IPS-15b (cell line): ENCODE data around the gene HCFC1.

Source experiments
- H3K27me3 ChIP-seq: one replicate; pipeline ENCODE4 v1.6.1; 2013; ENCODE audit warnings: low read length; ENCODE audit not compliant: control insufficient read depth, insufficient read depth
- H3K36me3 ChIP-seq: one replicate; pipeline ENCODE4 v1.6.1; 2013; ENCODE audit warnings: low read length; ENCODE audit not compliant: control insufficient read depth, insufficient read depth
- H3K4me1 ChIP-seq: one replicate; pipeline ENCODE4 v1.6.1; 2013; ENCODE audit warnings: mild to moderate bottlenecking, low read length; ENCODE audit not compliant: control insufficient read depth, insufficient read depth
- H3K4me3 ChIP-seq: one replicate; pipeline ENCODE4 v1.5.1; 2013; ENCODE audit warnings: low read depth, low read length
- H3K9ac ChIP-seq: one replicate; pipeline ENCODE4 v1.6.1; 2013; ENCODE audit warnings: low read depth, mild to moderate bottlenecking, low read length
- H3K9me3 ChIP-seq: one replicate; pipeline ENCODE4 v1.6.1; 2013; ENCODE audit warnings: mild to moderate bottlenecking, low read length; ENCODE audit not compliant: control insufficient read depth, insufficient read depth

Gene HCFC1

DNA sequence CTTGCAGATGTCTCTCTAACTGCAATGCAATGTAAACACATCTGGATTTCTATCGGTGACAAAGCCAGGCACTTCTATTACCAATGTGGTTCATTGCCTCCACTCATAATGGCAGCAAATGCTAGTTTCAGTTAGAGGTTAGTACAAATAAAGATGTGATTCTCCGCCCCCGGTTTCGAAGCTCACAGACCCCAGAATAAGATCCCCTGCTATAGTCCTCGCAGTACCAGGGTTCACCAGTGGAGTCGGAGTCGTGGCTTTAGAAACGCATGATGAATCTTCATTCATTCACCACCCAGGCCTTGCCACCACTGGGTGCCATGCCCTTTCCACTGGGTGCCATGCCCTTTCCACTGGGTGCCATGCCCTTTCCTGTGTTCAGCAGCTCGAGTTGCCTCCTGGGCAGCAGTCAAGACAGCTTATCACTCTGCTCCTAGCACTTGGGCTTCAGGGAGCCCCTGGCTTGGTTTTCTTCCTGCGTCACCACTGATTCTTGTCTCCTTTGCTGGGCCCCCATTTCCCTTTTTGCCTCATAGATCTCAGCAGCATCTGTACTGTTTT is 33.3 kb downstream of the HCFC1 start:
- H3K4me3 ChIP-seq, result no peak overlapping the region
- H3K4me1 ChIP-seq, result no peaks in the 10 kb centered on the region
- H3K27me3 ChIP-seq, result no peaks in the 10 kb centered on the region
- H3K36me3 ChIP-seq, result no peaks in the 10 kb centered on the region
- no peaks in the 10 kb centered on the region for H3K9me3 ChIP-seq
- H3K9ac ChIP-seq, result no peak overlapping the region

DNA sequence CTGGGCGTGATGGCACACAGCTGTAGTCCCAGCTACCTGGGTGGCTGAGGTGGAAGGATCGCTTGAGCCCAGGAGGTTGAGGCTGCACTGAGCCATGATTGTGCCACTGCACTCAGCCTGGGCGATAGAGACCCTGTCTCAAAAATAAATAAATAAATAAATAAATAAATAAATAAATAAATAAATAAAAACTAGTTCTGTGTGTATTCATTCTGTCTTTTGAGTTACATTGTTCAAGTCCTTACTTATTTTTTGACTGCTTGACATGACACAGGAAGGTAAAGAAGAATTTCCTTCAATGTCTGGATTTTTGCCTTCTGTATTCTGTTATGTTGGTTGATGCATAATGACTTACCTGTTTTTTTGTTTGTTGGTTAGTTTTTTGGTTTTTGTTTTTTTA is 34.6 kb downstream of the HCFC1 start:
- no peak overlapping the region for H3K4me3 ChIP-seq
- H3K9ac ChIP-seq, result no peak overlapping the region
- H3K27me3 ChIP-seq, result no peaks in the 10 kb centered on the region
- H3K4me1 ChIP-seq, result no peaks in the 10 kb centered on the region
- H3K36me3 ChIP-seq, result peaks cover 4% of the 10 kb centered on the region
- H3K9me3 ChIP-seq, result no peaks in the 10 kb centered on the region

DNA sequence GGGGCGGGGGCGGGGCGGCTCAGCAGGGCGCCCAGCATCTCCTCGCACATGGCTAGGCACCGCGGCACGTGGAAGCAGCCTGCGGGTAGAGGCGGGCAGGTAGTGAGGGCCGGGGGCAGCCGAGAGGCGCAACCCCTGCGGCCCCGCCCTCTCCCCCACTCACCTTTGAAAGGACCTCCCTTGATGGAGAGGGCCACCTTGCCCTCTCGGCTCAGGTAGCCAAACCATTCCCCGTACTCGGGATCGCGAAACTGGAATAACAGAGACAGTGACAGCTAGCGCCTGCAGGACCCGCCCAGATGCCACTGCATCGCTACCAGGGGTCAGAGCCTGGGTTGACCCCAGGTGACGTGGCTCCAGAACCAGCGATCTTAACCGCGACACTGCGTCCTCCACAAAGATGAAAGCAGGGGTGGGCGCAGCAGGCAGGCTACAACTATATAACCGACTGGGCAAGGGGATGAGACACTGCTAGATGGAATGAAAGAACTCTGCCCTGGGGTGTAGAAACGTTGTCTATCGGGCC is 36.2 kb downstream of the HCFC1 start:
- Histone ChIP-seq H3K9me3 (no peaks in the 10 kb centered on the region), H3K4me3 (peak overlapping the region; percentile 46), H3K9ac (no peak overlapping the region), H3K36me3 (peaks cover 16% of the 10 kb centered on the region), H3K4me1 (no peaks in the 10 kb centered on the region), H3K27me3 (no peaks in the 10 kb centered on the region)

DNA sequence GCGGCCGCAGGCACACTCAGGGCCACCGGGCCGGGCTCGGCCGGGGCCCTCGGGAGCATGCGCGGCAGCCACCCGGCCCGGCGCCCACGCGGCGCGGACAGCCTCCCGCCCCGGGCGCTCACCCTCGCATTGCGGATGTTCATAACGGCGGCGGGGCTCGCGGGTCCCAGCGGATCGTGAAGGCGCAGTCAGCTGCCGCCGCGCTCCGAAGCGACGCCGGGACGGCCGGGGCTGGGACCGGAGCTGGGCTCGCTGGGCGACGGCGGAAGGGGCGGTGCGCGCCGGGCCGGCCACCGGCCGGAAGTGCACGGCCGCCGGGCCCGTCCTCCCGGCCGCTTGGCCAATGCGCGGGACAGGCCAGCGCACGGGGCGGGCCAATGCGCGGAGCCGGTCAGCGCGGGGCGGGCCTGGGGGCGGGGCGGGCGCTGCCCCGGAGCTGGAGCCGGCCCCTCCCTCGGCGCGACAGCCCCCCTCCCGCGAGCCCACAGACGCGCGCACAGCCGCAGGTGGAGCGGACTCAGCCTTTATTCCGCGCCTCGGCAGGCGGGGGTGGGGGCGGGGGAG is 36.8 kb downstream of the HCFC1 start, which contains the start of gene NAA10:
Gene NAA10 (minus strand): TSS at position 276 of the 564 bp plus-strand sequence. CDS start 133 bp downstream, at position 143.
- Histone ChIP-seq H3K27me3 (no peaks in the 10 kb centered on the region), H3K36me3 (peaks cover 21% of the 10 kb centered on the region), H3K9ac (peak within 1 kb of the TSS; percentile 47), H3K9me3 (no peaks in the 10 kb centered on the region), H3K4me1 (no peaks in the 10 kb centered on the region), H3K4me3 (peak within 1 kb of the TSS; percentile 64)

- H3K4me1 ChIP-seq, result no peaks in the 10 kb centered on the region
- H3K4me3 ChIP-seq, result peak overlapping the region; percentile 64
- no peaks in the 10 kb centered on the region for H3K27me3 ChIP-seq
- H3K36me3 ChIP-seq, result peaks cover 24% of the 10 kb centered on the region
- H3K9me3 ChIP-seq, result no peaks in the 10 kb centered on the region
- H3K9ac ChIP-seq, result peak overlapping the region; percentile 47
Observed at GRCh38 chrX:153934148-153934761, 37.4 kb downstream of the HCFC1 start.

DNA sequence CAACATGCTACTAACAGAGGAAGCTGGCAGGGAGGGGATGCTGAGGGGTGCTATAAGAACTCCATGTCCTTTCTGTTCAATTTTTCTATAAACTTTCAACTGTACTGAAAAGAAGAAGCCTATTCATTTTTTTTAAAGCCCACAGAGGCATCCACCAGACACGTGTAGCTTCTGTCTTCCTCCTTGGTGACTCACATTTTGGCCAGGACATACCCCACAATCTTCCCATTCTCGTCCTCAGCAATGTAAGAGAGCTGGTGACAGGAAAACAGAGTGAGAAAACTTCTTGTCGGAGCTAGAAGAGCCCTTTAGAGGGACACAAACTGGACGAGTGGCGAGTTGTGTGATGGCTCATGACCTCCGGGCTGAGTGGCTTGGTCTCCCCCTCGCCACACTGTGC is 37.9 kb downstream of the HCFC1 start:
- H3K27me3 ChIP-seq, result no peaks in the 10 kb centered on the region
- H3K4me1 ChIP-seq, result no peaks in the 10 kb centered on the region
- no peak overlapping the region for H3K9ac ChIP-seq
- no peaks in the 10 kb centered on the region for H3K9me3 ChIP-seq
- peak overlapping the region; percentile 64 for H3K4me3 ChIP-seq
- H3K36me3 ChIP-seq, result peaks cover 24% of the 10 kb centered on the region

DNA sequence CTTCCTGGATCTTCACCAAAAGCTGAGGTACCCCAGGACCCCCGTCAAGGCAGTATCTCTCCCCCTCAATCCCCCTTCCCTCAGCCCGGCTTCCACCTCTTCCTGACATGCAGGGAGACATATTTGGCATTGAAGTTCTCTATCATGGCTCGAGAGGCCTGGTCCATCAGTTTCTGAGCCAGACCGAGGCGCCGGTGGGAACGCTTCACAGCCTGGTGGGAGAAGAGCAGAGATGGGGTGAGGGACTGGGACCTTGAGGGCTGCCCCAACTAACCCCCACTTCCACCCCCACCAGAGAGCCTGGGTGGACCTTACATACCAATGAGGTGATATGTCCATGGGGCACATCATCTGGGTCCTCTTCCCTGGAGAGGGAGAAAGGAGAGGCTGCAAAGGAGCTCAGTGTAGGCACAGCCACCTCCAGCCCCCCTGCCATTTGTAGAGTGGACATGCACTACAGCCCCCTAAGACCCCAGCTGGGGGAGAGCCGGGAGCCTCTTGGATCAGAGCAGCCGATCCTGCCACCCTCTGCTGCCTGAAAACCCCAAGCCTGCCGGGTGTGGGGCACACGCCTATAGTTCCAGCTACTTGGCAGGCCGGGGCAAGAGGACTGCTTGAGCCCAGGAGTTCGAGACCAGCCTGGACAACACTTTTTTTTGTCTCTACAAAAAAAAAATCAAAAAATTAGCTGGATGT is 39.2 kb downstream of the HCFC1 start:
- peaks cover 24% of the 10 kb centered on the region for H3K36me3 ChIP-seq
- no peak overlapping the region for H3K4me3 ChIP-seq
- no peaks in the 10 kb centered on the region for H3K27me3 ChIP-seq
- no peaks in the 10 kb centered on the region for H3K4me1 ChIP-seq
- H3K9ac ChIP-seq, result no peak overlapping the region
- H3K9me3 ChIP-seq, result no peaks in the 10 kb centered on the region

DNA sequence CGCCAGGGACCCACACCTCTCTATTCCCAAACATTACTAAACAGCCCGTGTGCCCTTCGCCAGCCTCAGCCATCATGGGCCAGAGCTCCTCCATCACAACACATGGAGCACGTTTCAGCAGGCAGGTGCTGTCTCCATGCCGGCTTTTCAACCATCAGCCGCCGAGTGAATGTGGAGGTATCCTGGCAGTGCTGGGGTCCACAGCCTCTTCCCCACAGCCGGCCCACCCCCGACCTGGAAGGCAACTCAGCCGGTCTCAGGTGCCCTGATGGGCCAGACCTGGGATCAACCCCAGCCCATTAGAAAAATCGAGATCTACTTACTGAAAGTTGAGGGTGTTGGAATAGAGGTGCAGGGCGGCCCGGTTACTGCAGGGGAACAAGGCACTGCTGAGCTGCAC is 39.9 kb downstream of the HCFC1 start:
- no peaks in the 10 kb centered on the region for H3K27me3 ChIP-seq
- no peak overlapping the region for H3K9ac ChIP-seq
- peaks cover 24% of the 10 kb centered on the region for H3K36me3 ChIP-seq
- no peaks in the 10 kb centered on the region for H3K4me1 ChIP-seq
- no peaks in the 10 kb centered on the region for H3K9me3 ChIP-seq
- no peak overlapping the region for H3K4me3 ChIP-seq

DNA sequence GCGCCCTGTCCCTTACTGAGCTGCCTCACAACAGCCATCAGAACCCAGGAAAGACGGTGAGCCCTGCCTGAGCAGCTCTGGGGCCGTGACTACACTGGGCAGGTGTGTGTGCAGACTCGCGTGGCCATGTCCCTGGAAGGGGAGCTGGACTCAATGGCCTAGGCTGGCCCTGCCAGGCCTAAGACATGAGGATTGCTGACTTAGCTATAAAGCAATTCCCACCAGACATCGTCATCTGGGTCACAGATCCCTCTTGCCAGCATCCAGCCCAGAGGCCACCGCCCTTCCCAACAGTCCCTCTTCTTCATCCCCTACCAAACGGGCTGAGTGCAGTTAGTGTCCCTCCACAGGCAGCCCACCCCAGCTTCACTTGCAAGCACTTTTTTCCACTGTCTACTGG is 40.5 kb downstream of the HCFC1 start:
- Histone ChIP-seq H3K4me3 (no peak overlapping the region), H3K36me3 (peaks cover 24% of the 10 kb centered on the region), H3K4me1 (no peaks in the 10 kb centered on the region), H3K9ac (no peak overlapping the region), H3K9me3 (no peaks in the 10 kb centered on the region), H3K27me3 (no peaks in the 10 kb centered on the region)

GRCh38 chrX:153930011-153930910 is 41.4 kb downstream of the HCFC1 start:
- H3K36me3 ChIP-seq, result peaks cover 24% of the 10 kb centered on the region
- H3K4me1 ChIP-seq, result no peaks in the 10 kb centered on the region
- no peak overlapping the region for H3K9ac ChIP-seq
- no peak overlapping the region for H3K4me3 ChIP-seq
- H3K9me3 ChIP-seq, result no peaks in the 10 kb centered on the region
- H3K27me3 ChIP-seq, result no peaks in the 10 kb centered on the region

DNA sequence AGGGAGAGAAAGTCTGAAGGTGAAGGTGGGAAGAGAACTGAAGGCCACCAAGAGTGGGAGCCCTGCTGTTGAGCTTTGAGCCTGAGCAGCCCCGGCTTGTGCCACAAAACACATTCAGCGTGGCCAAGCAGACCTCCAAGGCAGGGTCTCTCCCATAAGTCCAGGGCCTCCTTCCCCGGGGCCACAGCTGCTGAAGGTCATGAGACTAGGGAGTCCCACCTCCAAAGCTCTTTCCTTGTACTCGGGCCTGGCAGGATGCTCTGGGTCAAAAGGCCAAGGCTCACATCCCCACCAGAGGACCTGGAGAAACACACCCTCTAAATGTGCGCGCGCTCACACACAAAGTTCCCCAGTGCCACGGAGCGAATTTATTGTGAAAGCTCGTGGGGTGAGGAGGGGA is 42.0 kb downstream of the HCFC1 start:
- Histone ChIP-seq H3K9ac (no peak overlapping the region), H3K27me3 (no peaks in the 10 kb centered on the region), H3K9me3 (no peaks in the 10 kb centered on the region), H3K4me1 (no peaks in the 10 kb centered on the region), H3K4me3 (no peak overlapping the region), H3K36me3 (peaks cover 24% of the 10 kb centered on the region)
